ENCODE results near the gene PDCD1. TPM values are rescaled to one million over a fixed set of nuclear protein-coding genes. Genes with fewer than 3 reads are reported as not detected.

Gene PDCD1
- polyA plus RNA-seq, 1 donor (not counting 4 experiments of a cell fraction or from before 2014, with no cell fraction given), result not detected

DNA sequence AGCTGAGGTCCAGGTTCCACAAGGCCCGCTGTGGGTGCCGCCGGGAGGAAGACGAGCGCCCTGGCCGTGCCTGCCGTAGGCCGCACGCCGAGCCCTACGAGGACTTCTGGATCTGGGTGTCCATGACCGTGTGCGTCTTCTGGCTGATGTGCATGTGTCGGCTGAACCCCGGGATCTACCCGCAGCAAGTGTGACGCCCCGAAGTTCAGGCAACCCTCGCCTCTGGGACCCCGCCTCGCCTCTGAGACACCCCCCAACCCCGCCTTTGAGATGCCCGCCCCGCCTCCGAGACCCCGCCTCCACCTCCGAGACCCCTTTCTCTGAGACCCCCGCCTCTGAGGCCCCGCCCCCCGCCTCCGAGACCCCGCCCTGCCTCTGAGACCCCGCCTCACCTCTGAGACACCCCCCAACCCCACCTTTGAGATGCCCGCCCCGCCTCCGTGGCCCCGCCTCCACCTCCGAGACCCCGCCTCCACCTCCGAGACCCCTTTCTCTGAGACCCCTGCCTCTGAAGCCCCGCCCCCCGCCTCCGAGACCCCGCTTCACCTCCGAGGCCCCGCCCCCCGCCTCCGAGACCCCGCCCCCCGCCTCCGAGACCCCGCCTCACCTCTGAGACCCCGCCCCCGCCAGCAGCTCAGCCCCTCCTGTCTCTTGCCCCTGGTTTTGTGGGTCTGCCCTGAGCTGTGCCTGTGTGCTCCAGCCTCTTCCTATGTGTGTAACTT is 14.5 kb upstream of the PDCD1 start:
- Histone ChIP-seq H3K9ac (ENCODE audit: control insufficient read depth, extremely low read depth, insufficient read depth, low read length) (no peak overlapping the region), H3K4me2 (ENCODE audit: control insufficient read depth, extremely low read depth, insufficient read depth, low read depth, low read length) (no peak overlapping the region), H3K4me1 (ENCODE audit: control insufficient read depth, extremely low read depth, insufficient read depth, low read length) (no peaks in the 10 kb centered on the region), H3K27me3 (ENCODE audit: control insufficient read depth, extremely low read depth, insufficient read depth, low read length) (peaks cover 27% of the 10 kb centered on the region), H3K27ac (ENCODE audit: control insufficient read depth, insufficient read depth, low read length) (no peak overlapping the region), H3K4me3 (ENCODE audit: control insufficient read depth in 2 of 3, extremely low read depth in 1 of 3, insufficient read depth in 2 of 3, low read depth in 1 of 3, low read length in 3 of 3) (no peak overlapping the region), H3K9me1 (ENCODE audit: control insufficient read depth, extremely low read depth, insufficient read depth, low read length) (no peaks in the 10 kb centered on the region), H3K79me2 (ENCODE audit: control insufficient read depth, insufficient read depth, low read length) (no peaks in the 10 kb centered on the region), H3K9me3 (ENCODE audit: control insufficient read depth, low read depth, low read length) (no peaks in the 10 kb centered on the region), H4K20me1 (ENCODE audit: control insufficient read depth, extremely low read depth, insufficient read depth, low read length) (no peaks in the 10 kb centered on the region), H2AFZ (ENCODE audit: control insufficient read depth, low read length) (no peak overlapping the region), H3K36me3 (ENCODE audit: control insufficient read depth in 2 of 2, extremely low read depth in 1 of 2, insufficient read depth in 2 of 2, low read length in 2 of 2) (no peaks in the 10 kb centered on the region)
- dilution Hi-C loops (cut with MboI; ENCODE audit: extremely low pct_ligation_motif_present, low sequenced_read_pairs), result no loop called here
- TF ChIP-seq, protein P1, sequence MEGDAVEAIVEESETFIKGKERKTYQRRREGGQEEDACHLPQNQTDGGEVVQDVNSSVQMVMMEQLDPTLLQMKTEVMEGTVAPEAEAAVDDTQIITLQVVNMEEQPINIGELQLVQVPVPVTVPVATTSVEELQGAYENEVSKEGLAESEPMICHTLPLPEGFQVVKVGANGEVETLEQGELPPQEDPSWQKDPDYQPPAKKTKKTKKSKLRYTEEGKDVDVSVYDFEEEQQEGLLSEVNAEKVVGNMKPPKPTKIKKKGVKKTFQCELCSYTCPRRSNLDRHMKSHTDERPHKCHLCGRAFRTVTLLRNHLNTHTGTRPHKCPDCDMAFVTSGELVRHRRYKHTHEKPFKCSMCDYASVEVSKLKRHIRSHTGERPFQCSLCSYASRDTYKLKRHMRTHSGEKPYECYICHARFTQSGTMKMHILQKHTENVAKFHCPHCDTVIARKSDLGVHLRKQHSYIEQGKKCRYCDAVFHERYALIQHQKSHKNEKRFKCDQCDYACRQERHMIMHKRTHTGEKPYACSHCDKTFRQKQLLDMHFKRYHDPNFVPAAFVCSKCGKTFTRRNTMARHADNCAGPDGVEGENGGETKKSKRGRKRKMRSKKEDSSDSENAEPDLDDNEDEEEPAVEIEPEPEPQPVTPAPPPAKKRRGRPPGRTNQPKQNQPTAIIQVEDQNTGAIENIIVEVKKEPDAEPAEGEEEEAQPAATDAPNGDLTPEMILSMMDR (optimal IDR thresholded peaks at IDR 0.05 in 1 of 3, IDR thresholded peaks at IDR 0.05 in 1 of 3, conservative IDR thresholded peaks at IDR 0.05 in 1 of 3; ENCODE audit: extremely low read depth in 1 of 3, insufficient read depth in 2 of 3, low read length in 3 of 3), result no peak
- no peak for TF ChIP-seq EZH2 (IDR thresholded peaks at IDR 0.05; ENCODE audit: low read length)
- FAIRE-seq, result no peak
- no peak for DNase-seq (ENCODE audit: low read depth, low spot score)

DNA sequence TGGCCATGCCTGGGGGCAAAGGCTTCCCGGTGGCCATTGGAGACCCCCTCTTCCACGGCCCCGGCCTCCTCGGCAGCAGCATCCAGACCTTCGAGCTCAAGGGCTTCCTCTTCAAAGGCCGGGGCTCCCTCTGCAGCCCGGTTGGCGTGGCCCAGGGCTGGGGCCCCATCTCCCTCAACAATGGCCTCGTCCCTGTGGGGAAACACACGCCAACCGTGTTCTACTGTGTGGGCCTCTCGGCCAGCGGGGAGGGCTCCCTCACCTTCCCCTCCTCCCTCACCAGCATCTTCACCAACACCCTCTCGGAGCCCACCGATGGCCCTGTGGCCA is 13.6 kb upstream of the PDCD1 start:
- H3K9me3 ChIP-seq (ENCODE audit: control insufficient read depth, low read depth, low read length), result no peaks in the 10 kb centered on the region
- no peak overlapping the region for H3K4me3 ChIP-seq (ENCODE audit: control insufficient read depth in 2 of 3, extremely low read depth in 1 of 3, insufficient read depth in 2 of 3, low read depth in 1 of 3, low read length in 3 of 3)
- DNase-seq (ENCODE audit: low read depth, low spot score) (no peak), FAIRE-seq (no peak)
- H3K4me1 ChIP-seq (ENCODE audit: control insufficient read depth, extremely low read depth, insufficient read depth, low read length), result no peaks in the 10 kb centered on the region
- dilution Hi-C loops (cut with MboI; ENCODE audit: extremely low pct_ligation_motif_present, low sequenced_read_pairs), result no loop called here
- H4K20me1 ChIP-seq (ENCODE audit: control insufficient read depth, extremely low read depth, insufficient read depth, low read length), result no peaks in the 10 kb centered on the region
- no peak overlapping the region for H3K27ac ChIP-seq (ENCODE audit: control insufficient read depth, insufficient read depth, low read length)
- no peaks in the 10 kb centered on the region for H3K36me3 ChIP-seq (ENCODE audit: control insufficient read depth in 2 of 2, extremely low read depth in 1 of 2, insufficient read depth in 2 of 2, low read length in 2 of 2)
- peaks cover 36% of the 10 kb centered on the region for H3K27me3 ChIP-seq (ENCODE audit: control insufficient read depth, extremely low read depth, insufficient read depth, low read length)
- no peaks in the 10 kb centered on the region for H3K9me1 ChIP-seq (ENCODE audit: control insufficient read depth, extremely low read depth, insufficient read depth, low read length)
- H3K4me2 ChIP-seq (ENCODE audit: control insufficient read depth, extremely low read depth, insufficient read depth, low read depth, low read length), result no peak overlapping the region
- no peaks in the 10 kb centered on the region for H3K79me2 ChIP-seq (ENCODE audit: control insufficient read depth, insufficient read depth, low read length)
- no peak overlapping the region for H2AFZ ChIP-seq (ENCODE audit: control insufficient read depth, low read length)
- TF ChIP-seq, protein P1 (optimal IDR thresholded peaks at IDR 0.05 in 1 of 3, IDR thresholded peaks at IDR 0.05 in 1 of 3, conservative IDR thresholded peaks at IDR 0.05 in 1 of 3; ENCODE audit: extremely low read depth in 1 of 3, insufficient read depth in 2 of 3, low read length in 3 of 3), result no peak
- no peak for TF ChIP-seq EZH2 (IDR thresholded peaks at IDR 0.05; ENCODE audit: low read length)
- no peak overlapping the region for H3K9ac ChIP-seq (ENCODE audit: control insufficient read depth, extremely low read depth, insufficient read depth, low read length)

All from keratinocyte (primary cell).